Tibial nerve (tissue), 3 donors: ENCODE measurements around the gene NELL1.

Experiments used
- EP300 ChIP-seq, 2 donors: sonication (generic); formaldehyde crosslinking; IDR thresholded peaks; one replicate each; pipeline ENCODE4 v1.6.1; 2017; ENCODE audit warnings: antibody characterized with exemption in 2 of 2, mild to moderate bottlenecking in 1 of 2
- POLR2A ChIP-seq, 2 donors: fragments of 450-650 bp; IDR thresholded peaks; one replicate each; pipeline ENCODE4 v1.6.1; 2017; ENCODE audit warnings: antibody characterized with exemption in 2 of 2, mild to moderate bottlenecking in 2 of 2, moderate library complexity in 2 of 2

- TF ChIP-seq POLR2A (IDR thresholded peaks at IDR 0.05) (no peak), EP300 (IDR thresholded peaks at IDR 0.05) (no peak)
These were observed 594.7 kb downstream of the NELL1 start for GRCh38 chr11:21264125-21264524.
